K562 (cell line): ENCODE measurements around the gene MRPS15. TPM values are rescaled to one million over a fixed set of nuclear protein-coding genes. Genes with fewer than 3 reads are reported as not detected.

ENCODE experiments used
- ATAC-seq: fragments of 200-7000 bp; cut with Tn5 transposase; 3 replicates; pipeline ENCODE4 v1.9.1; 2020; ENCODE audit warnings: moderate library complexity
- Bru-seq: library from RNA; stranded (reverse); fragments of 400-500 nt; gene quantifications from one replicate; lab custom pipeline; 2021; lab: Mats Ljungman, UMichigan
- BruChase-seq, 2 experiments: library from RNA; stranded (reverse); fragments of 400-500 nt; gene quantifications; one replicate each; lab custom pipeline; 2021; lab: Mats Ljungman, UMichigan
- BruUV-seq: library from RNA; stranded (reverse); fragments of 400-500 nt; replicated peaks from 2 replicates; lab custom pipeline; 2021; lab: Mats Ljungman, UMichigan
- CTCF ChIA-PET: fragments of 300-600 bp; formaldehyde crosslinking; extraction: SDS; loops from one replicate; lab custom pipeline; 2021; ENCODE audit warnings: low intra/inter-chr PET ratio; lab: Yijun Ruan, JAX
- POLR2A ChIA-PET: fragments of 300-600, 350-650 bp; sonication (Branson Sonifier 250); formaldehyde crosslinking; extraction: SDS; loops from one replicate; lab custom pipeline; 2021; ENCODE audit warnings: antibody characterized with exemption, inconsistent platforms; lab: Yijun Ruan, JAX
- DNase-seq, 4 experiments: peaks; one replicate each; pipeline versions ENCODE4 v3.0.0 to v3.0.0-alpha.2; 2011 to 2018; ENCODE audit warnings: low spot score in 3 of 4, mixed read lengths in 3 of 4; ENCODE audit errors: extremely low read depth in 1 of 4
- FAIRE-seq: peaks from 2 replicates; lab custom pipeline; 2011; peaks lifted over from hg19 to GRCh38; lab: Jason Lieb, UNC
- H2AFZ ChIP-seq: 2 replicates; pipeline ENCODE4 v1.6.0; 2011; ENCODE audit warnings: low read depth, low read length, control low read depth, inconsistent platforms
- H3K27ac ChIP-seq: fragments of 200-600 bp; 3 replicates; pipeline ENCODE4 v1.8.0; 2011; ENCODE audit warnings: low read depth, mild to moderate bottlenecking, control low read depth, inconsistent platforms, low read length, moderate library complexity, mixed read lengths; ENCODE audit errors: extremely low read depth
- H3K27me3 ChIP-seq, 2 experiments: fragments of 300-600 bp in 1 of 2; 2 replicates in 1 of 2; 3 replicates in 1 of 2; pipeline versions ENCODE4 v1.6.0 to v1.8.0; 2011; ENCODE audit warnings: inconsistent platforms in 2 of 2, low read length in 2 of 2, mild to moderate bottlenecking in 1 of 2, mixed read lengths in 1 of 2, moderate library complexity in 1 of 2; ENCODE audit not compliant: control insufficient read depth in 2 of 2, insufficient read depth in 2 of 2
- H3K36me3 ChIP-seq: fragments of 300-600 bp; 3 replicates; pipeline ENCODE4 v1.8.0; 2011; ENCODE audit warnings: mild to moderate bottlenecking, low read length, inconsistent platforms; ENCODE audit not compliant: control insufficient read depth, insufficient read depth
- H3K4me1 ChIP-seq, 2 experiments: fragments of 200-600 bp in 1 of 2; replicated peaks in 1 of 2; 2 replicates in 1 of 2; 3 replicates in 1 of 2; pipeline versions ENCODE4 v1.5.1 to v1.8.0; 2011; ENCODE audit warnings: inconsistent platforms in 2 of 2, low read length in 2 of 2, mild to moderate bottlenecking in 1 of 2, mixed read lengths in 1 of 2, moderate library complexity in 1 of 2; ENCODE audit not compliant: control insufficient read depth in 2 of 2, insufficient read depth in 2 of 2
- H3K4me2 ChIP-seq: 2 replicates; pipeline ENCODE4 v1.6.1; 2011; ENCODE audit warnings: low read length, control low read depth, inconsistent platforms, mixed read lengths; ENCODE audit not compliant: insufficient read depth
- H3K4me3 ChIP-seq: fragments of 200-600 bp; sonication (generic), shearing (Covaris generic); 2 replicates; pipeline ENCODE4 v1.5.1; 2016; ENCODE audit warnings: control low read depth, inconsistent platforms
- H3K79me2 ChIP-seq: fragments of 200-600 bp; 3 replicates; pipeline ENCODE4 v1.8.0; 2011; ENCODE audit warnings: low read length, inconsistent platforms; ENCODE audit not compliant: control insufficient read depth, insufficient read depth
- H3K9ac ChIP-seq, 2 experiments: 2 replicates each; pipeline versions ENCODE4 v1.6.0 to v1.6.1; 2011; ENCODE audit warnings: low read depth in 2 of 2, low read length in 2 of 2, control low read depth in 1 of 2, inconsistent platforms in 1 of 2, mild to moderate bottlenecking in 1 of 2, mixed read lengths in 1 of 2; ENCODE audit not compliant: insufficient read depth in 1 of 2
- H3K9me1 ChIP-seq: one replicate; pipeline ENCODE4 v1.6.0; 2011; ENCODE audit warnings: inconsistent platforms, mild to moderate bottlenecking, low read length, moderate library complexity; ENCODE audit not compliant: control insufficient read depth, insufficient read depth
- H3K9me3 ChIP-seq: replicated peaks from 2 replicates; pipeline ENCODE4 v1.5.1; 2011; ENCODE audit warnings: low read depth, low read length, inconsistent platforms; ENCODE audit not compliant: control insufficient read depth, insufficient read depth
- H4K20me1 ChIP-seq: replicated peaks from 2 replicates; pipeline ENCODE4 v1.6.1; 2011; ENCODE audit warnings: low read length, inconsistent platforms, mixed read lengths; ENCODE audit not compliant: control insufficient read depth, insufficient read depth
- COPS2 ChIP-seq: fragments of 450-650 bp; conservative IDR thresholded peaks from 2 replicates; pipeline ENCODE4 v1.6.1; 2016; ENCODE audit warnings: mild to moderate bottlenecking, moderate library complexity
- EP300 ChIP-seq: IDR thresholded peaks from 2 replicates; pipeline ENCODE4 v1.6.1; 2012; ENCODE audit warnings: low read length, improper control_type of control experiment
- GATA2 ChIP-seq: sonication (generic); formaldehyde crosslinking; IDR thresholded peaks from 2 replicates; pipeline ENCODE4 v1.4.0; 2020; ENCODE audit warnings: mild to moderate bottlenecking, missing genetic modification reagents
- PKNOX1 ChIP-seq: fragments of 450-650 bp; IDR thresholded peaks from 2 replicates; pipeline ENCODE4 v1.6.1; 2016
- POLR3A ChIP-seq: IDR thresholded peaks from 2 replicates; pipeline ENCODE4 v1.6.1; 2011; ENCODE audit warnings: borderline replicate concordance, mild to moderate bottlenecking, moderate library complexity; ENCODE audit not compliant: insufficient read length, insufficient read depth; ENCODE audit errors: extremely low read depth
- SPI1 ChIP-seq: IDR thresholded peaks from 2 replicates; pipeline ENCODE4 v1.6.1; 2011; ENCODE audit warnings: low read depth, low read length, control low read depth, borderline replicate concordance
- SREBF1 ChIP-seq: fragments of 150-350 bp; IDR thresholded peaks from 2 replicates; pipeline ENCODE4 v1.6.1; 2014; ENCODE audit warnings: antibody characterized with exemption, low read depth, low read length, borderline replicate concordance
- USF2 ChIP-seq: sonication (generic); formaldehyde crosslinking; IDR thresholded peaks from 2 replicates; pipeline ENCODE4 v1.5.0; 2020; ENCODE audit warnings: missing genetic modification reagents
- ZNF124 ChIP-seq: sonication (generic); formaldehyde crosslinking; IDR thresholded peaks from 2 replicates; pipeline ENCODE4 v1.8.1; 2022; ENCODE audit warnings: missing genetic modification reagents
- ZNF512 ChIP-seq: IDR thresholded peaks from 2 replicates; pipeline ENCODE4 v1.6.1; 2016; ENCODE audit warnings: missing genetic modification characterization, missing compliant biosample characterization
- WGBS: fragments of 100-300 bp; shearing (Covaris generic); methylation state at CpG from one replicate; pipeline ENCODE4 v1.1.6; 2016; ENCODE audit warnings: low coverage, mixed read lengths; ENCODE audit not compliant: insufficient coverage; ENCODE audit errors: missing lambda C conversion rate; 5-methylcytosine and 5-hydroxymethylcytosine counted together
- in situ Hi-C: fragments of 300-500 bp; cut with MboI; formaldehyde crosslinking; loops from 4 replicates; pipeline ENCODE4 v1.15.0; 2018; ENCODE audit warnings: inconsistent platforms, mixed read lengths
- intact Hi-C: fragments of 100-400 bp; cut with micrococcal nuclease; formaldehyde crosslinking; loops from 2 replicates; pipeline ENCODE4 v1.14.2; 2022
- long read RNA-seq, 3 experiments: library from polyadenylated mRNA in 2 of 3; library from RNA in 1 of 3; unstranded in 2 of 3; stranded (forward) in 1 of 3; transcript quantifications; one replicate each; pipeline ENCODE4 v2.0.0, GENCODE V29; 2019 to 2022
- polyA minus RNA-seq, 3 experiments: library from RNA; depleted of rRNA, polyadenylated mRNA; stranded (reverse); fragments of >200 nt; gene quantifications; 2 replicates each; pipeline ENCODE4 v1.2.3, GENCODE V29; 2011
- polyA plus RNA-seq, 8 experiments: library from polyadenylated mRNA; depleted of rRNA in 4 of 8; stranded (reverse) in 5 of 8; unstranded in 3 of 8; fragments of >200 nt; fragmentation: Nextera tagmentation in 2 of 8; fragmentation: Illumina TruSeq in 1 of 8; extraction: Ambion mirVana in 2 of 8; extraction: Trizol in 1 of 8; gene quantifications; 2 replicates each; pipeline versions ENCODE4 v1.2.1 to v1.2.3, GENCODE V29; 2011 to 2014; ENCODE audit warnings: inconsistent platforms in 1 of 8, missing spikeins in 1 of 8
- total RNA-seq, 7 experiments: library from RNA; depleted of rRNA in 6 of 7; stranded (reverse); fragments of >200 nt in 6 of 7; fragmentation: Illumina TruSeq in 2 of 7; extraction: Trizol in 2 of 7; gene quantifications; 2 replicates each; pipeline versions ENCODE4 v1.2.1 to v1.2.3, GENCODE V29; 2011 to 2021; ENCODE audit warnings: low replicate concordance in 1 of 7

MRPS15 gene
- 49.1 and 50.5 TPM in 2 replicates for total RNA-seq (2011; cell fraction: chromatin; rRNA removed; ENCODE audit: low replicate concordance)
- total RNA-seq (2011; cell fraction: nucleolus; rRNA removed): 46.1 and 55.5 TPM in 2 replicates
- 59.8 and 81.0 TPM in 2 replicates for total RNA-seq (2011; cell fraction: nucleoplasm; rRNA removed)
- total RNA-seq (2014; rRNA removed) (209 and 251 TPM in 2 replicates), total RNA-seq (2014; rRNA removed; fragmentation: Illumina TruSeq; extraction: Trizol) (156 and 166 TPM in 2 replicates), total RNA-seq (2015; rRNA removed; fragmentation: Illumina TruSeq; extraction: Trizol) (148 and 156 TPM in 2 replicates), total RNA-seq (2021) (144 and 164 TPM in 2 replicates), polyA plus RNA-seq (2011; rRNA removed) (119 and 149 TPM in 2 replicates), polyA plus RNA-seq (2014; fragmentation: Illumina TruSeq; extraction: Trizol) (223 and 237 TPM in 2 replicates), polyA plus RNA-seq (2014; fragmentation: Nextera tagmentation; extraction: Ambion mirVana) (100 to 1,000 TPM in 1 of 2 experiments, 10 to 100 TPM in 1; 62.9 to 107 TPM), polyA plus RNA-seq (2014; rRNA removed) (250 and 286 TPM in 2 replicates), polyA minus RNA-seq (2011; rRNA and poly(A)+ RNA removed) (79.2 and 97.3 TPM in 2 replicates), Bru-seq, nascent RNA (percentile 93 among the genes with signal in this experiment), BruChase-seq, experiment 1, labeled RNA remaining after a 2-hour chase (percentile 91 among the genes with signal in this experiment), BruChase-seq, experiment 2, labeled RNA remaining after a 6-hour chase (percentile 91 among the genes with signal in this experiment)
- polyA plus RNA-seq (2011; cell fraction: cytosol; rRNA removed): 89.3 and 95.0 TPM in 2 replicates
- polyA plus RNA-seq (2011; cell fraction: nucleus; rRNA removed): 47.9 and 56.5 TPM in 2 replicates
- polyA plus RNA-seq (2012): 112 and 119 TPM in 2 replicates
- polyA minus RNA-seq (2011; cell fraction: cytosol; rRNA and poly(A)+ RNA removed): 31.1 and 33.4 TPM in 2 replicates
- 15.9 and 31.7 TPM in 2 replicates for polyA minus RNA-seq (2011; cell fraction: nucleus; rRNA and poly(A)+ RNA removed)
- long read RNA-seq, experiment 1, transcript MRPS15-203 (2 exons, 533 nt): minor isoform, 15 of 212 reads
- long read RNA-seq, experiment 1, transcript MRPS15-201 (8 exons, 1,006 nt): major isoform, 173 of 212 reads
- long read RNA-seq, experiment 1, partial matches to known transcripts: 7 of 212 reads
- long read RNA-seq, experiment 1, other reads (novel, unspliced or antisense): 17 of 212 reads
- long read RNA-seq, experiment 2, transcript MRPS15-201 (8 exons, 1,006 nt): major isoform, 226 of 265 reads
- long read RNA-seq, experiment 2, partial matches to known transcripts: 9 of 265 reads
- long read RNA-seq, experiment 2, other reads (novel, unspliced or antisense): 27 of 265 reads
- long read RNA-seq, experiment 3, transcript MRPS15-201 (8 exons, 1,006 nt): major isoform, 204 of 217 reads
- long read RNA-seq, experiment 3, partial matches to known transcripts: 2 of 217 reads
- long read RNA-seq, experiment 3, other reads (novel, unspliced or antisense): 9 of 217 reads

GRCh38 chr1:36463803-36464604 is at the start of gene MRPS15:
MRPS15 (minus strand) TSS chr1:36464384; CDS start chr1:36464275, 109 bp downstream.
- POLR2A ChIA-PET: interaction anchor here (0.6 to 3.9 kb wide), 15 partner anchors 10 to 461 kb away, joined by 3 to 37 read pairs (median 3); partner anchors contain the start of genes CSF3R and OSCP1
- Histone ChIP-seq H3K9me3 (no peaks in the 10 kb centered on the region), H3K36me3 (peaks cover 37% of the 10 kb centered on the region), H3K79me2 (peaks cover 28% of the 10 kb centered on the region), H3K4me1 (peaks cover 16 to 24% of the 10 kb centered on the region in 2 experiments), H2AFZ (peak within 1 kb of the TSS; percentile 78), H3K27ac (peak within 1 kb of the TSS; percentile 97), H3K9me1 (peaks cover 2% of the 10 kb centered on the region), H3K4me3 (peak within 1 kb of the TSS; percentile 93), H4K20me1 (no peaks in the 10 kb centered on the region), H3K27me3 (no peaks in the 10 kb centered on the region), H3K4me2 (peak within 1 kb of the TSS; percentile 94), H3K9ac (peak within 1 kb of the TSS; percentile 94 to 98)
- ATAC-seq (peak; percentile 91), FAIRE-seq (peak; percentile 94), DNase-seq (peak; percentile 96 to 99 (median 97))
- under 1% methylated on average over 65 of the region's 65 CpGs for WGBS
- CTCF ChIA-PET: interaction anchor here (1.1 kb wide), 1 partner anchor 18 kb away, joined by 3 read pairs; no protein-coding TSS in a partner anchor
- no TSS peak for BruUV-seq
- intact Hi-C loops: no loop called here
- in situ Hi-C loops: no loop called here
- TF ChIP-seq ZNF124 (CRISPR knock-in tag) (no peak), PKNOX1 (0 out of 2 replicates have a peak, but pooled peaks have one; percentile 27), USF2 (CRISPR knock-in tag) (peak; percentile 68; the same call in 1 of the 2 replicates), GATA2 (peak; percentile 35; the same call in 1 of the 2 replicates), ZNF512 (tag) (no peak), SPI1 (no peak), SREBF1 (peak; percentile 100), COPS2 (no peak), EP300 (peak; percentile 81), POLR3A (no peak)
